MM.1S (cell line): ENCODE data around the gene PAN3.
"Not testable (repeated sequence)": the region's sequence is repeated elsewhere in the genome, so short reads cannot be mapped to it uniquely, and the experiment has no call there.

Experiments used
- DNase-seq: peaks from one replicate; pipeline ENCODE4 v3.0.0-alpha.2; 2015
- H2AFZ ChIP-seq: fragments of 300-600 bp; sonication (generic); 2 replicates; pipeline ENCODE4 v1.6.0; 2016; ENCODE audit warnings: antibody characterized with exemption, low read length
- H3F3A ChIP-seq: fragments of 300-600 bp; sonication (generic); 2 replicates; pipeline ENCODE4 v1.6.1; 2016; ENCODE audit warnings: mild to moderate bottlenecking, antibody characterized with exemption, low read length, moderate library complexity, mixed read lengths; ENCODE audit not compliant: insufficient read depth
- H3K27ac ChIP-seq: fragments of 300-600 bp; sonication (generic); 2 replicates; pipeline ENCODE4 v1.5.1; 2016; ENCODE audit warnings: mild to moderate bottlenecking, low read length
- H3K27me3 ChIP-seq: fragments of 300-600 bp; sonication (generic); replicated peaks from 2 replicates; pipeline ENCODE4 v1.6.0; 2016; ENCODE audit warnings: low read length; ENCODE audit not compliant: insufficient read depth
- H3K36me3 ChIP-seq: fragments of 300-600 bp; sonication (generic); replicated peaks from 2 replicates; pipeline ENCODE4 v1.6.1; 2016; ENCODE audit warnings: mild to moderate bottlenecking, low read length, mixed read lengths; ENCODE audit not compliant: insufficient read depth
- H3K4me1 ChIP-seq: fragments of 300-600 bp; sonication (generic); 2 replicates; pipeline ENCODE4 v1.6.1; 2016; ENCODE audit warnings: low read length, mixed read lengths
- H3K4me2 ChIP-seq: fragments of 300-600 bp; sonication (generic); 2 replicates; pipeline ENCODE4 v1.6.0; 2016; ENCODE audit warnings: low read depth, low read length
- H3K4me3 ChIP-seq: fragments of 300-600 bp; sonication (generic); 2 replicates; pipeline ENCODE4 v1.5.1; 2016; ENCODE audit warnings: low read length, mixed read lengths
- H3K79me2 ChIP-seq: fragments of 300-600 bp; sonication (generic); 2 replicates; pipeline ENCODE4 v1.6.1; 2016; ENCODE audit warnings: mixed run types, low read length, mixed read lengths
- H3K9ac ChIP-seq: fragments of 300-600 bp; sonication (generic); 2 replicates; pipeline ENCODE4 v1.6.1; 2016; ENCODE audit warnings: low read length, mixed read lengths
- H3K9me2 ChIP-seq: fragments of 300-600 bp; sonication (generic); replicated peaks from 2 replicates; pipeline ENCODE4 v1.6.1; 2016; ENCODE audit warnings: mild to moderate bottlenecking, low read length, mixed read lengths; ENCODE audit not compliant: insufficient read depth
- H3K9me3 ChIP-seq: fragments of 300-600 bp; sonication (generic); replicated peaks from 2 replicates; pipeline ENCODE4 v1.6.1; 2016; ENCODE audit warnings: mild to moderate bottlenecking, low read length, mixed read lengths; ENCODE audit not compliant: insufficient read depth
- H4K20me1 ChIP-seq: fragments of 300-600 bp; sonication (generic); 2 replicates; pipeline ENCODE4 v1.6.1; 2016; ENCODE audit warnings: mild to moderate bottlenecking, low read length, moderate library complexity, mixed read lengths; ENCODE audit not compliant: insufficient read depth
- EZH2 ChIP-seq: fragments of 300-600 bp; sonication (generic); optimal IDR thresholded peaks from 2 replicates; pipeline ENCODE3; 2017; ENCODE audit warnings: low read depth, mild to moderate bottlenecking, antibody characterized with exemption, low read length, mixed read lengths
- EZH2phosphoT487 ChIP-seq: fragments of 300-600 bp; sonication (generic); IDR thresholded peaks from 2 replicates; pipeline ENCODE4 v1.6.1; 2018; ENCODE audit warnings: antibody characterized with exemption, low read length
- TF ChIP-seq, protein P1 (sequence below): fragments of 300-600 bp; sonication (generic); IDR thresholded peaks from 2 replicates; pipeline ENCODE4 v1.5.1; 2016; ENCODE audit warnings: antibody characterized with exemption, low read length, mixed read lengths

Gene PAN3

DNA sequence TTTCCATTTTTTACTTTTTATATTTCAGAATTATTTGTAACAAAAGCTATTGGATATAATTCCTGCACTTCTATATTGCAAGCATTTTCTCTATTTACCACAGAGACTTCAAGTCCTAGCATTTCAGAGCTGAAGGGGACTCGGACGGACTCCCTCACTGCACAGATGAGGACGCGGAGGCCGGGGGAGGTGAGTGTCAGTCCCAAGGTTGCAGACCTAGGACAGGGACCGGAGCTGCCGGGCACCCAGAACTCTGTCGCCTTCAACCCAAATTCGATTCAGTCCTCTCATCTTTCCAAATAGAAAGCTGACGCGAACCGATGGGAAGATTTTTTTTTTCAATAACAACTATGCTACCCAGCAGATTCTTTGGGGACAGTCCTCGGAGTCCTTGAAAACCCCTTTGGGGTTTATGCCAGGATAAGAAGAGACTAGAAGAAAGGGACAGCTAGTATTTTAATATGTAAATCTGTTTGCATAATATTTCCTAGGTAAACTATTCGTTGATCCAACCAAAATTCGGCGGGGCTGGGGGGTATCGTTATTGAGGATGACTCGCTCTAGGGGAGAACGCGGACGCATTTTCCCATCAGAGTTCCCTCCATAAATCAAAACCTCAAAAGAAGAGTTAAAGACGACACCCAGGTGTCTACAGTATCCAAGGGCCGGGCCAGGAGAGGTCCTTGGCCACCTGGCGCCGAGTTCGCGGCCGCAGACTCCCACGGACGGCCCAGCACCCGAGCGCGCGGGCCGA lies 38.8 kb upstream of the PAN3 start:
- Histone ChIP-seq H3K27ac (no peak overlapping the region), H3K4me3 (no peak overlapping the region), H3F3A (no peaks in the 10 kb centered on the region), H3K4me1 (no peaks in the 10 kb centered on the region), H3K36me3 (no peaks in the 10 kb centered on the region), H3K79me2 (no peaks in the 10 kb centered on the region), H3K4me2 (peak overlapping the region; percentile 47; the same call in 1 of the 2 replicates), H3K9me3 (no peaks in the 10 kb centered on the region), H3K9me2 (no peaks in the 10 kb centered on the region), H3K27me3 (peaks cover 7% of the 10 kb centered on the region; the same call in 1 of the 2 replicates), H2AFZ (peak overlapping the region; percentile 42; the same call in 1 of the 2 replicates), H3K9ac (no peak overlapping the region), H4K20me1 (no peaks in the 10 kb centered on the region)
- DNase-seq = no peak
- TF ChIP-seq EZH2phosphoT487 (no peak), EZH2 (no peak)
- TF ChIP-seq, protein P1, sequence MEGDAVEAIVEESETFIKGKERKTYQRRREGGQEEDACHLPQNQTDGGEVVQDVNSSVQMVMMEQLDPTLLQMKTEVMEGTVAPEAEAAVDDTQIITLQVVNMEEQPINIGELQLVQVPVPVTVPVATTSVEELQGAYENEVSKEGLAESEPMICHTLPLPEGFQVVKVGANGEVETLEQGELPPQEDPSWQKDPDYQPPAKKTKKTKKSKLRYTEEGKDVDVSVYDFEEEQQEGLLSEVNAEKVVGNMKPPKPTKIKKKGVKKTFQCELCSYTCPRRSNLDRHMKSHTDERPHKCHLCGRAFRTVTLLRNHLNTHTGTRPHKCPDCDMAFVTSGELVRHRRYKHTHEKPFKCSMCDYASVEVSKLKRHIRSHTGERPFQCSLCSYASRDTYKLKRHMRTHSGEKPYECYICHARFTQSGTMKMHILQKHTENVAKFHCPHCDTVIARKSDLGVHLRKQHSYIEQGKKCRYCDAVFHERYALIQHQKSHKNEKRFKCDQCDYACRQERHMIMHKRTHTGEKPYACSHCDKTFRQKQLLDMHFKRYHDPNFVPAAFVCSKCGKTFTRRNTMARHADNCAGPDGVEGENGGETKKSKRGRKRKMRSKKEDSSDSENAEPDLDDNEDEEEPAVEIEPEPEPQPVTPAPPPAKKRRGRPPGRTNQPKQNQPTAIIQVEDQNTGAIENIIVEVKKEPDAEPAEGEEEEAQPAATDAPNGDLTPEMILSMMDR = no peak

DNA sequence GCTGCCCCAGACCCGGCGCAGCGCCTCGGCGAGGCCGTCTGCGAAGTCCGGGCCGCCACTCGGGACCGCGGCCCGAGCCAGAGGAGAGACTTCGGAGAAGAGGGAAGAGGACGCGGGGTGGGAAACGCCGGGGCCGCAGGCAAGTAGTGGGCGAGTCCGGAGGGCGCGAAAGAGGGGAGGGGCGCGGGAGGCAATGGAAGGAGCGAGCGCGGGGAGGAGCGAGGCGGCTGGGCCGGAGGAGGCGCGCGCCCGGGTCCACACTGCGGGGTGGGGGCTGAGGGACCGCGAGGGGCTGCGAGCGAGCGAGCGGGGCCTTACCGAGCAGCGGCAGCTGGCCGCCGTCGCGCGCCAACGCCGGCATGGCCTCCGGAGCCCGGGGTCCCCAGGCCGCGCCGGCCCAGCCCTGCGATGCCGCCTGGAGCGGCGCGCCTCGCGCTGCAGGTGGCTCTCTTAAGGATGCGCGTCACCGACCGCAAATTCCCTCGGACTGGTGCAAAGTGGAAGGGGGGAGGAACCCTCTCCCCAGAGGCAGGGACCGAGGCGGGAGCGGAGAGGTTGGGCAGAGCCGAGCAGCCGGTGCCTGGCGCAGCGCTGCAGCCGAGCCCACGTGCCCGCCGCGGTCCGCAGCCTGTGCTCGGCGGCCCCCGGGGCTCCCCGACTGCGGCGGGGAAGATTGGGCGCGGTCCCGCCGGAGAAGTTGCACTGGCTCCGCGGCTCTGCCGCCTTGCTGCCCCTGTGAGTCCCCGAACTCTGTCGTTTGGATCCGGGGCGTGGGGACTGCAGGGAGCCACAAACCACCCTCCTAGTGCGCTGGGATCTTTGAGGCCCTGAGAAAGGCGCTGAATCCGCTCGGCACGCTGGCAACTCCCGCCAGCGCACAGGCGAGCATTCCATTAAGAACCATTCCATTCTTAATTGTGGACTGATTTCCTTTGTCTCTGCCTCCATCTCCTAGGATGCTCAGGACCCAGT lies 37.9 kb upstream of the PAN3 start, which contains the start of gene FLT3:
FLT3 (minus strand) TSS at position 427 of the 972 bp plus-strand sequence; CDS start at position 361, 66 bp downstream.
- H3K9ac ChIP-seq = no peak within 1 kb of the TSS
- H3K79me2 ChIP-seq = no peaks in the 10 kb centered on the region
- no peaks in the 10 kb centered on the region for H3K9me3 ChIP-seq
- H3K36me3 ChIP-seq = no peaks in the 10 kb centered on the region
- H3K4me2 ChIP-seq = peak within 1 kb of the TSS; percentile 66; the same call in 1 of the 2 replicates
- peak within 1 kb of the TSS; percentile 42; the same call in 1 of the 2 replicates for H2AFZ ChIP-seq
- no peaks in the 10 kb centered on the region for H3K4me1 ChIP-seq
- DNase-seq = peak; percentile 75
- no peak for TF ChIP-seq EZH2
- TF ChIP-seq, protein P1 = no peak
- no peak for TF ChIP-seq EZH2phosphoT487
- peaks cover 7% of the 10 kb centered on the region; the same call in 1 of the 2 replicates for H3K27me3 ChIP-seq
- H3K4me3 ChIP-seq = peak within 1 kb of the TSS; percentile 27; the same call in 1 of the 2 replicates
- H3K9me2 ChIP-seq = no peaks in the 10 kb centered on the region
- H3K27ac ChIP-seq = no peak within 1 kb of the TSS
- no peaks in the 10 kb centered on the region for H4K20me1 ChIP-seq
- H3F3A ChIP-seq = no peaks in the 10 kb centered on the region

DNA sequence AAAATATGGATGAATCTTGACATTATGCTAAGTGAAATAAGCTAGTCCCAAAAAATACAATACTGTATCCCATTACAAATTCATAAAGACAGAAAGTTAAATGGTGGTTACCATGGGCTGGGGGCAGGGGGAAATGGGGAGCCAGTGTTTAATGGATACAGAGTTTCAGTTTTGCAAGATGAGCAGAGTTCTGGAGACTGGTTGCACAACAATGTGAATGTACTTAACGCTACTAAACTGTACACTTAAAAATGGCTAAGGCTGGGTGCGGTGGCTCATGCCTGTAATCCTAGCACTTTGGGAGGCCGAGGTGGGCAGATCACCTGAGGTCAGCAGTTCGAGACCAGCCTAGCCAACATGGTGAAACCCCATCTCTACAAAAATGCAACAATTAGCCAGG lies 36.5 kb upstream of the PAN3 start:
- H3K27me3 ChIP-seq = not testable (repeated sequence)

More for the DNA sequence above, 36.5 kb upstream of the PAN3 start:
- not testable (repeated sequence) for H3K36me3 ChIP-seq, DNase-seq, H3K4me1 ChIP-seq, H3K9me3 ChIP-seq, H3K79me2 ChIP-seq, H3F3A ChIP-seq, H3K4me3 ChIP-seq, H3K27ac ChIP-seq, H3K9me2 ChIP-seq, H4K20me1 ChIP-seq, H3K9ac ChIP-seq, H2AFZ ChIP-seq, H3K4me2 ChIP-seq
